Astrocyte of the cerebellum (primary cell): ENCODE data around the gene GIMAP8.

ENCODE experiments used
- DNase-seq: peaks from one replicate; pipeline ENCODE4 v3.0.0-alpha.2; 2011; ENCODE audit warnings: low read depth
- H3K4me3 ChIP-seq: 2 replicates; pipeline ENCODE4 v1.5.1; 2011; ENCODE audit warnings: mild to moderate bottlenecking, low read depth, low read length, moderate library complexity
- CTCF ChIP-seq: IDR thresholded peaks from 2 replicates; pipeline ENCODE4 v1.5.1; 2012; ENCODE audit warnings: low read length, low read depth, moderate library complexity, mild to moderate bottlenecking; ENCODE audit errors: missing control alignments
- in situ Hi-C: cut with HindIII; loops from 2 replicates; pipeline ENCODE4 v1.10.0; 2017; ENCODE audit warnings: low sequenced_read_pairs

The GIMAP8 gene

GRCh38 chr7:150464962-150465361, 14.5 kb downstream of the GIMAP8 start:
- in situ Hi-C loops: no loop called here
- no peak for TF ChIP-seq CTCF
- no peak for DNase-seq
- no peak overlapping the region for H3K4me3 ChIP-seq

GRCh38 chr7:150465414-150465813, 15.0 kb downstream of the GIMAP8 start:
- DNase-seq: no peak
- in situ Hi-C loops: no loop called here
- no peak overlapping the region for H3K4me3 ChIP-seq
- TF ChIP-seq CTCF: no peak

GRCh38 chr7:150466477-150466876, 16.0 kb downstream of the GIMAP8 start:
- TF ChIP-seq CTCF: no peak
- in situ Hi-C loops: no loop called here
- DNase-seq: no peak
- H3K4me3 ChIP-seq: no peak overlapping the region

GRCh38 chr7:150468241-150468640, 17.8 kb downstream of the GIMAP8 start:
- TF ChIP-seq CTCF: no peak
- no peak overlapping the region for H3K4me3 ChIP-seq
- in situ Hi-C loops: no loop called here
- no peak for DNase-seq

- TF ChIP-seq CTCF: no peak
- in situ Hi-C loops: no loop called here
- no peak for DNase-seq
- H3K4me3 ChIP-seq: no peak overlapping the region
These were observed 21.5 kb downstream of the GIMAP8 start for GRCh38 chr7:150471886-150472285.

- in situ Hi-C loops: no loop called here
- no peak for TF ChIP-seq CTCF
- DNase-seq: no peak
- H3K4me3 ChIP-seq: no peak overlapping the region
These were observed 23.5 kb downstream of the GIMAP8 start for GRCh38 chr7:150473902-150474301.

- in situ Hi-C loops: no loop called here
- no peak overlapping the region for H3K4me3 ChIP-seq
- no peak for DNase-seq
- TF ChIP-seq CTCF: no peak
These were observed 25.9 kb downstream of the GIMAP8 start for GRCh38 chr7:150476285-150476684.
